ENCODE measurements around the gene CAMK4.

DNA sequence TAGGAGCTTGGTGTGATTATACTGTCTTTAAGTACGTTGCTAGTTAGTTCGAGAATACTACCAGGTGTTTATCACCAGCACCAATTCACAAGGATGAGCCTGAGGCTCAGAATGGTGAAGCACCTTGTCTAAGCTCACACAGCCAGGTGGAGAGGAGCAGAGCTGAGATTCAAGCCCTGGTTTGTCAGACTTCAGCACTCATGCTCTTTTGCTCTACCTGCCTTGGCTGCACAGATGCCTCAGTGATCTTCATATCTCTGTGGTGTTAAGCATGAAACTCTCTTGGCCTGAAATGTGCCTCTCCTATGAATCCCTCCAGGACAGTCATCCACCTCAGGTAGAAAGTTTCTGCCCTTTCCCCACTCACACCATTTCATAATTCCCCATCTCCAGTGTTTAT, 12.2 kb downstream of the CAMK4 start:
- TF ChIP-seq, protein P1, sequence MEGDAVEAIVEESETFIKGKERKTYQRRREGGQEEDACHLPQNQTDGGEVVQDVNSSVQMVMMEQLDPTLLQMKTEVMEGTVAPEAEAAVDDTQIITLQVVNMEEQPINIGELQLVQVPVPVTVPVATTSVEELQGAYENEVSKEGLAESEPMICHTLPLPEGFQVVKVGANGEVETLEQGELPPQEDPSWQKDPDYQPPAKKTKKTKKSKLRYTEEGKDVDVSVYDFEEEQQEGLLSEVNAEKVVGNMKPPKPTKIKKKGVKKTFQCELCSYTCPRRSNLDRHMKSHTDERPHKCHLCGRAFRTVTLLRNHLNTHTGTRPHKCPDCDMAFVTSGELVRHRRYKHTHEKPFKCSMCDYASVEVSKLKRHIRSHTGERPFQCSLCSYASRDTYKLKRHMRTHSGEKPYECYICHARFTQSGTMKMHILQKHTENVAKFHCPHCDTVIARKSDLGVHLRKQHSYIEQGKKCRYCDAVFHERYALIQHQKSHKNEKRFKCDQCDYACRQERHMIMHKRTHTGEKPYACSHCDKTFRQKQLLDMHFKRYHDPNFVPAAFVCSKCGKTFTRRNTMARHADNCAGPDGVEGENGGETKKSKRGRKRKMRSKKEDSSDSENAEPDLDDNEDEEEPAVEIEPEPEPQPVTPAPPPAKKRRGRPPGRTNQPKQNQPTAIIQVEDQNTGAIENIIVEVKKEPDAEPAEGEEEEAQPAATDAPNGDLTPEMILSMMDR (conservative IDR thresholded peaks at IDR 0.05; ENCODE audit: low read depth in 2 of 2), result no peak
- TF ChIP-seq, protein P2, sequence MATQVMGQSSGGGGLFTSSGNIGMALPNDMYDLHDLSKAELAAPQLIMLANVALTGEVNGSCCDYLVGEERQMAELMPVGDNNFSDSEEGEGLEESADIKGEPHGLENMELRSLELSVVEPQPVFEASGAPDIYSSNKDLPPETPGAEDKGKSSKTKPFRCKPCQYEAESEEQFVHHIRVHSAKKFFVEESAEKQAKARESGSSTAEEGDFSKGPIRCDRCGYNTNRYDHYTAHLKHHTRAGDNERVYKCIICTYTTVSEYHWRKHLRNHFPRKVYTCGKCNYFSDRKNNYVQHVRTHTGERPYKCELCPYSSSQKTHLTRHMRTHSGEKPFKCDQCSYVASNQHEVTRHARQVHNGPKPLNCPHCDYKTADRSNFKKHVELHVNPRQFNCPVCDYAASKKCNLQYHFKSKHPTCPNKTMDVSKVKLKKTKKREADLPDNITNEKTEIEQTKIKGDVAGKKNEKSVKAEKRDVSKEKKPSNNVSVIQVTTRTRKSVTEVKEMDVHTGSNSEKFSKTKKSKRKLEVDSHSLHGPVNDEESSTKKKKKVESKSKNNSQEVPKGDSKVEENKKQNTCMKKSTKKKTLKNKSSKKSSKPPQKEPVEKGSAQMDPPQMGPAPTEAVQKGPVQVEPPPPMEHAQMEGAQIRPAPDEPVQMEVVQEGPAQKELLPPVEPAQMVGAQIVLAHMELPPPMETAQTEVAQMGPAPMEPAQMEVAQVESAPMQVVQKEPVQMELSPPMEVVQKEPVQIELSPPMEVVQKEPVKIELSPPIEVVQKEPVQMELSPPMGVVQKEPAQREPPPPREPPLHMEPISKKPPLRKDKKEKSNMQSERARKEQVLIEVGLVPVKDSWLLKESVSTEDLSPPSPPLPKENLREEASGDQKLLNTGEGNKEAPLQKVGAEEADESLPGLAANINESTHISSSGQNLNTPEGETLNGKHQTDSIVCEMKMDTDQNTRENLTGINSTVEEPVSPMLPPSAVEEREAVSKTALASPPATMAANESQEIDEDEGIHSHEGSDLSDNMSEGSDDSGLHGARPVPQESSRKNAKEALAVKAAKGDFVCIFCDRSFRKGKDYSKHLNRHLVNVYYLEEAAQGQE (IDR thresholded peaks at IDR 0.05; ENCODE audit: unreplicated experiment), result no peak
- TF ChIP-seq EZH2phosphoT487 (IDR thresholded peaks at IDR 0.05; ENCODE audit: unreplicated experiment) (no peak), EZH2 (IDR thresholded peaks at IDR 0.05; ENCODE audit: low read depth, unreplicated experiment) (no peak), CREB1 (CRISPR knock-in tag; IDR thresholded peaks at IDR 0.05; ENCODE audit: low read depth) (no peak), POLR2AphosphoS5 (IDR thresholded peaks at IDR 0.05; ENCODE audit: low read depth) (no peak), ZNF114 (CRISPR knock-in tag; IDR thresholded peaks at IDR 0.05) (no peak), ZNF331 (CRISPR knock-in tag; IDR thresholded peaks at IDR 0.05; ENCODE audit: low read depth) (no peak), NANOG (IDR thresholded peaks at IDR 0.05; ENCODE audit: borderline replicate concordance) (no peak), JUNB (IDR thresholded peaks at IDR 0.05; ENCODE audit: unreplicated experiment) (no peak)
- TF ChIP-seq, protein P3, sequence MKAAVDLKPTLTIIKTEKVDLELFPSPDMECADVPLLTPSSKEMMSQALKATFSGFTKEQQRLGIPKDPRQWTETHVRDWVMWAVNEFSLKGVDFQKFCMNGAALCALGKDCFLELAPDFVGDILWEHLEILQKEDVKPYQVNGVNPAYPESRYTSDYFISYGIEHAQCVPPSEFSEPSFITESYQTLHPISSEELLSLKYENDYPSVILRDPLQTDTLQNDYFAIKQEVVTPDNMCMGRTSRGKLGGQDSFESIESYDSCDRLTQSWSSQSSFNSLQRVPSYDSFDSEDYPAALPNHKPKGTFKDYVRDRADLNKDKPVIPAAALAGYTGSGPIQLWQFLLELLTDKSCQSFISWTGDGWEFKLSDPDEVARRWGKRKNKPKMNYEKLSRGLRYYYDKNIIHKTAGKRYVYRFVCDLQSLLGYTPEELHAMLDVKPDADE (IDR thresholded peaks at IDR 0.05), result no peak
- TF ChIP-seq, protein P4, sequence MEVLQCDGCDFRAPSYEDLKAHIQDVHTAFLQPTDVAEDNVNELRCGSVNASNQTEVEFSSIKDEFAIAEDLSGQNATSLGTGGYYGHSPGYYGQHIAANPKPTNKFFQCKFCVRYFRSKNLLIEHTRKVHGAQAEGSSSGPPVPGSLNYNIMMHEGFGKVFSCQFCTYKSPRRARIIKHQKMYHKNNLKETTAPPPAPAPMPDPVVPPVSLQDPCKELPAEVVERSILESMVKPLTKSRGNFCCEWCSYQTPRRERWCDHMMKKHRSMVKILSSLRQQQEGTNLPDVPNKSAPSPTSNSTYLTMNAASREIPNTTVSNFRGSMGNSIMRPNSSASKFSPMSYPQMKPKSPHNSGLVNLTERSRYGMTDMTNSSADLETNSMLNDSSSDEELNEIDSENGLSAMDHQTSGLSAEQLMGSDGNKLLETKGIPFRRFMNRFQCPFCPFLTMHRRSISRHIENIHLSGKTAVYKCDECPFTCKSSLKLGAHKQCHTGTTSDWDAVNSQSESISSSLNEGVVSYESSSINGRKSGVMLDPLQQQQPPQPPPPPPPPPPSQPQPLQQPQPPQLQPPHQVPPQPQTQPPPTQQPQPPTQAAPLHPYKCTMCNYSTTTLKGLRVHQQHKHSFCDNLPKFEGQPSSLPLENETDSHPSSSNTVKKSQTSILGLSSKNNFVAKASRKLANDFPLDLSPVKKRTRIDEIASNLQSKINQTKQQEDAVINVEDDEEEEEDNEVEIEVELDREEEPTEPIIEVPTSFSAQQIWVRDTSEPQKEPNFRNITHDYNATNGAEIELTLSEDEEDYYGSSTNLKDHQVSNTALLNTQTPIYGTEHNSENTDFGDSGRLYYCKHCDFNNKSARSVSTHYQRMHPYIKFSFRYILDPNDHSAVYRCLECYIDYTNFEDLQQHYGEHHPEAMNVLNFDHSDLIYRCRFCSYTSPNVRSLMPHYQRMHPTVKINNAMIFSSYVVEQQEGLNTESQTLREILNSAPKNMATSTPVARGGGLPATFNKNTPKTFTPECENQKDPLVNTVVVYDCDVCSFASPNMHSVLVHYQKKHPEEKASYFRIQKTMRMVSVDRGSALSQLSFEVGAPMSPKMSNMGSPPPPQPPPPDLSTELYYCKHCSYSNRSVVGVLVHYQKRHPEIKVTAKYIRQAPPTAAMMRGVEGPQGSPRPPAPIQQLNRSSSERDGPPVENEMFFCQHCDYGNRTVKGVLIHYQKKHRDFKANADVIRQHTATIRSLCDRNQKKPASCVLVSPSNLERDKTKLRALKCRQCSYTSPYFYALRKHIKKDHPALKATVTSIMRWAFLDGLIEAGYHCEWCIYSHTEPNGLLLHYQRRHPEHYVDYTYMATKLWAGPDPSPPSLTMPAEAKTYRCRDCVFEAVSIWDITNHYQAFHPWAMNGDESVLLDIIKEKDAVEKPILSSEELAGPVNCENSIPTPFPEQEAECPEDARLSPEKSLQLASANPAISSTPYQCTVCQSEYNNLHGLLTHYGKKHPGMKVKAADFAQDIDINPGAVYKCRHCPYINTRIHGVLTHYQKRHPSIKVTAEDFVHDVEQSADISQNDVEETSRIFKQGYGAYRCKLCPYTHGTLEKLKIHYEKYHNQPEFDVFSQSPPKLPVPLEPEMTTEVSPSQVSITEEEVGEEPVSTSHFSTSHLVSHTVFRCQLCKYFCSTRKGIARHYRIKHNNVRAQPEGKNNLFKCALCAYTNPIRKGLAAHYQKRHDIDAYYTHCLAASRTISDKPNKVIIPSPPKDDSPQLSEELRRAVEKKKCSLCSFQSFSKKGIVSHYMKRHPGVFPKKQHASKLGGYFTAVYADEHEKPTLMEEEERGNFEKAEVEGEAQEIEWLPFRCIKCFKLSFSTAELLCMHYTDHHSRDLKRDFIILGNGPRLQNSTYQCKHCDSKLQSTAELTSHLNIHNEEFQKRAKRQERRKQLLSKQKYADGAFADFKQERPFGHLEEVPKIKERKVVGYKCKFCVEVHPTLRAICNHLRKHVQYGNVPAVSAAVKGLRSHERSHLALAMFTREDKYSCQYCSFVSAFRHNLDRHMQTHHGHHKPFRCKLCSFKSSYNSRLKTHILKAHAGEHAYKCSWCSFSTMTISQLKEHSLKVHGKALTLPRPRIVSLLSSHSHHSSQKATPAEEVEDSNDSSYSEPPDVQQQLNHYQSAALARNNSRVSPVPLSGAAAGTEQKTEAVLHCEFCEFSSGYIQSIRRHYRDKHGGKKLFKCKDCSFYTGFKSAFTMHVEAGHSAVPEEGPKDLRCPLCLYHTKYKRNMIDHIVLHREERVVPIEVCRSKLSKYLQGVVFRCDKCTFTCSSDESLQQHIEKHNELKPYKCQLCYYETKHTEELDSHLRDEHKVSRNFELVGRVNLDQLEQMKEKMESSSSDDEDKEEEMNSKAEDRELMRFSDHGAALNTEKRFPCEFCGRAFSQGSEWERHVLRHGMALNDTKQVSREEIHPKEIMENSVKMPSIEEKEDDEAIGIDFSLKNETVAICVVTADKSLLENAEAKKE (CRISPR knock-in tag; IDR thresholded peaks at IDR 0.05), result no peak
